CD4-positive, CD25-positive, alpha-beta regulatory T cell (primary cell): ENCODE results near the gene POLE. TPM values are rescaled to one million over a fixed set of nuclear protein-coding genes. Genes with fewer than 3 reads are reported as not detected.

ENCODE experiments used
- ATAC-seq, 2 donors: fragments of 150-1000 bp; cut with Tn5 transposase; one replicate each; pipeline ENCODE4 v1.10.0; 2021; ENCODE audit warnings: low read depth in 2 of 2, moderate number of reproducible peaks in 2 of 2, moderate library complexity in 1 of 2
- DNase-seq, 3 donors: peaks; one replicate each; pipeline versions ENCODE4 v3.0.0 to v3.0.0-alpha.2; 2012 to 2022; ENCODE audit warnings: mixed read lengths in 1 of 3
- H3K27ac ChIP-seq: one replicate; pipeline ENCODE4 v1.7.0; 2013; ENCODE audit warnings: mild to moderate bottlenecking, low read length; ENCODE audit not compliant: insufficient read depth, poor library complexity, severe bottlenecking
- H3K27me3 ChIP-seq: one replicate; pipeline ENCODE4 v1.7.0; 2013; ENCODE audit warnings: low read length; ENCODE audit not compliant: control insufficient read depth, insufficient read depth
- H3K36me3 ChIP-seq: one replicate; pipeline ENCODE4 v1.7.0; 2013; ENCODE audit warnings: mild to moderate bottlenecking, low read length, moderate library complexity; ENCODE audit not compliant: control insufficient read depth, insufficient read depth
- H3K4me1 ChIP-seq: 2 replicates; pipeline ENCODE4 v1.7.0; 2013; ENCODE audit warnings: mild to moderate bottlenecking, low read length; ENCODE audit not compliant: insufficient read depth, control insufficient read depth, poor library complexity, severe bottlenecking
- H3K4me3 ChIP-seq: one replicate; pipeline ENCODE4 v1.7.0; 2013; ENCODE audit warnings: low read depth, mild to moderate bottlenecking, low read length, moderate library complexity
- H3K9me3 ChIP-seq, 2 experiments: 1 replicate in 1 of 2; 2 replicates in 1 of 2; pipeline ENCODE4 v1.7.0; 2013; ENCODE audit warnings: low read length in 2 of 2, mild to moderate bottlenecking in 1 of 2, moderate library complexity in 1 of 2; ENCODE audit not compliant: control insufficient read depth in 2 of 2
- H3K27ac Mint-ChIP-seq, 3 donors: one replicate each; pipeline ENCODE4 v1.8.0; 2020 to 2022; ENCODE audit warnings: mild to moderate bottlenecking in 3 of 3, mixed read lengths in 3 of 3, moderate library complexity in 2 of 3
- H3K27me3 Mint-ChIP-seq: one replicate; pipeline ENCODE4 v1.8.0; 2022; ENCODE audit warnings: mild to moderate bottlenecking, mixed read lengths
- H3K36me3 Mint-ChIP-seq: one replicate; pipeline ENCODE4 v1.8.0; 2020; ENCODE audit warnings: mixed read lengths
- H3K4me1 Mint-ChIP-seq, 4 donors: one replicate each; pipeline ENCODE4 v1.8.0; 2020 to 2022; ENCODE audit warnings: mixed read lengths in 4 of 4, mild to moderate bottlenecking in 1 of 4
- H3K4me3 Mint-ChIP-seq, 4 donors: one replicate each; pipeline ENCODE4 v1.8.0; 2020 to 2022; ENCODE audit warnings: mild to moderate bottlenecking in 4 of 4, mixed read lengths in 4 of 4, moderate library complexity in 3 of 4
- H3K9me3 Mint-ChIP-seq, 7 donors: one replicate each; pipeline ENCODE4 v1.8.0; 2020 to 2022; ENCODE audit warnings: mixed read lengths in 7 of 7, mild to moderate bottlenecking in 3 of 7, moderate library complexity in 2 of 7
- polyA plus RNA-seq, 4 donors: library from polyadenylated mRNA; unstranded; fragments of 300-500 nt; fragmentation: Illumina TruSeq; gene quantifications; one replicate each; pipeline ENCODE4 v1.2.3, GENCODE V29; 2021
- total RNA-seq: library from RNA; stranded (reverse); gene quantifications from one replicate; pipeline ENCODE4 v1.2.3, GENCODE V29; 2022

Gene POLE
- total and polyA plus RNA-seq, 5 donors from 2014 or later, result 2.4 to 51.1 (median 3.7) TPM

DNA sequence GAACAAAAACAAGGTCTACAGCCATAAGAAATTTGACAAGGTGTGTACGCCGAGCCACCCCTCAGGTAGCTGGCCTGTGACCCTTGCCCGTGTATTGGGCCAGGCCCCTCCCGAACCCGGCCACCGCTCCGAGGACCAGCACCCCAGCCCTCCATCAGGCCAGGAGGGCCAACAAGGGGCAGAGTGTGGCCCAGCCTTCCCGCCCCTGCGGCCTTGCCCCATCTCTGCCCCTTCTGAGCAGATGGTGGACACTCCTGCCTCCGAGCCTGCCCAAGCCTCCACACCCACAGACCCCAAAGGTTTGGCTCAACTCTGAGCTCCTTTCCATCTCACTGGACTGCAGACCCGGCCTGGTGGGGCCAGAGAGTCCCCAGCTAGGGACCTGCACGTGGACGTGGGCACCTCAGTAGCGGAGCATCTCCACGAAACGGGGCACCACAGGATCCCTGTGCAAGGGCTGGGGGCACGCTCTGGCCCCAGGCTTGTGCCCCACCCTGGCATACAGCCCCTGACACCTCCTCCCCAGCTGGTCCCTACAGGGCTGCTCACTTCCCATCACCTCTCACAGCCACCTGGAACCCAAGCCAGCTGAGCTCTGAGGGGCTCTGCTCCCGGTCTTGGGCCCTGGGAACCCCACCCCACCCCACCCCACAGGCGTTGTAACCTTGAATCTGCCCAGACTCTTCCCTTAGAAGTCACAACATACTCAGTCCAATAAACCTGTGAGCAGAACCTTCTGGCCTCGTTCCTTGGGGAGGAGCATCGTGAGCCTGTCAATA, 65.3 kb downstream of the POLE start:
- peaks cover 10% of the 10 kb centered on the region for H3K36me3 Mint-ChIP-seq
- Histone ChIP-seq H3K4me3 (no peak overlapping the region), H3K9me3 (peaks cover 7 to 10% of the 10 kb centered on the region in 2 experiments), H3K27me3 (peaks cover 8% of the 10 kb centered on the region), H3K27ac (no peak overlapping the region), H3K4me1 (no peaks in the 10 kb centered on the region), H3K36me3 (peaks cover 5% of the 10 kb centered on the region)
- no peak overlapping the region for H3K27ac Mint-ChIP-seq
- H3K4me1 Mint-ChIP-seq, result peaks cover 0 to 13% (median 5%) of the 10 kb centered on the region in 4 donors
- peaks cover 19% of the 10 kb centered on the region for H3K27me3 Mint-ChIP-seq
- ATAC-seq, result no peak
- H3K9me3 Mint-ChIP-seq, result peaks cover 0 to 6% (median 0%) of the 10 kb centered on the region in 7 donors
- H3K4me3 Mint-ChIP-seq, result no peak overlapping the region
- no peak for DNase-seq

DNA sequence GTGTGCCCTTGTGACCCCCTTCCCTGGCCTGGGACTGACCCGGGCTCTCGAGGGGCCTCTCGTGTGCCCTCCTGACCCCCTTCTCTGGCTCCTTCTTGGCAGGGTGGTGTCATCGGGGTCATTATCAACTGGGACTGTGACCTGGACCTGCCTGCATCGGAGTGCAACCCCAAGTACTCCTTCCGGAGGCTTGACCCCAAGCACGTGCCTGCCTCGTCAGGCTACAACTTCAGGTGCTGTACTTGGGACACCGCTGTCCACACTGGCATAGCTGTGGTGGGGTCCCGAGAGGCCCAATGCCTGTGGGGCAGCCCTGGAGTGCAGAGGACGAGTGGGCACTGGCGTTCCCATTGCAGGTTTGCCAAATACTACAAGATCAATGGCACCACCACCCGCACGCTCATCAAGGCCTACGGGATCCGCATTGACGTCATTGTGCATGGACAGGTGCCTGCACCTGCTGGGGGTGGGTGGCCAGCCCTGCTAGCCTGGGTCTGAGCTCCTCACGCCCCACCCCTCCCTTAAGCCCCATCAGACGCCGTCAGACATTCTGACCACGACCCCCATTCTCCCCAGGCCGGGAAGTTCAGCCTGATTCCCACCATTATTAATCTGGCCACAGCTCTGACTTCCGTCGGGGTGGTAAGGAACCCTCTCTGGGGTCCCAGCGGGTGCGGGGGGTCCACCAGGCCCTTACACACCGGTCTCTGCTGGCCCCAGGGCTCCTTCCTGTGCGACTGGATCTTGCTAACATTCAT, 66.1 kb downstream of the POLE start:
- peaks cover 21% of the 10 kb centered on the region for H3K27me3 Mint-ChIP-seq
- no peak for ATAC-seq

DNA sequence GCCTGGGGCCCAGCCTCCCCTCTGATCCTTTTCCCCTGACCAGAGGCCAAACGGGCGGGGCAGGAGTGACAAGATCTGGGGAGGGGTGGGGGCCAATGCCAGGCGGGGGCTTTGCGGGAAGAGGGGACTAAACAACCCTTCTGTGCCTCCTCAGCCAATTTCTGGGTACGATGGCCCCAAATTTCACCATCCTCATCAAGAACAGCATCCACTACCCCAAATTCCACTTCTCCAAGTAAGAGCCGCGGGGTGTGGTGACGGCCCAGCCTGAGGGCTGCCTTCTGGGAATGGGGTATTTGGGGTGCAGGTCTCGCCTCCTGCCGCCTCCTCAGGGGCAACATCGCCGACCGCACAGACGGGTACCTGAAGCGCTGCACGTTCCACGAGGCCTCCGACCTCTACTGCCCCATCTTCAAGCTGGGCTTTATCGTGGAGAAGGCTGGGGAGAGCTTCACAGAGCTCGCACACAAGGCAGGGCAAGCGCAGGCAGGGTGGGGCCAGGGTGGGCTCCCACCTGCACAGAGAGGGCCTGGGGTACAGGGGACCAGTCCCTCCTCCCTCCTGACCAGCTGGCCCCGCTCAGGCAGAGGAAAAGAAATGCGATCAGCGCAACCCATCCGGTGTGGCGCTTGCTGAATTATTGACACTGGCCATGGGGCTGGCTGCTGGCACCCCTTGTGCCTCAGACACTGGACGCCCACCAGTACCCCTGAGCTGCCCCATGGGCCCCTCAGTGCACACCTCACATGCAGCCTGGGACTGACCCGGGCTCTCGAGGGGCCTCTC, 66.8 kb downstream of the POLE start:
- DNase-seq (no peak), ATAC-seq (no peak)
- peaks cover 0 to 7% (median 0%) of the 10 kb centered on the region in 7 donors for H3K9me3 Mint-ChIP-seq
- H3K4me1 Mint-ChIP-seq, result peaks cover 0 to 12% (median 5%) of the 10 kb centered on the region in 4 donors
- H3K27ac Mint-ChIP-seq, result no peak overlapping the region
- Histone ChIP-seq H3K36me3 (peaks cover 1% of the 10 kb centered on the region), H3K4me1 (no peaks in the 10 kb centered on the region), H3K9me3 (peaks cover 13 to 21% of the 10 kb centered on the region in 2 experiments), H3K27ac (no peak overlapping the region), H3K27me3 (peaks cover 18% of the 10 kb centered on the region), H3K4me3 (no peak overlapping the region)
- peaks cover 9% of the 10 kb centered on the region for H3K36me3 Mint-ChIP-seq
- H3K4me3 Mint-ChIP-seq, result no peak overlapping the region
- H3K27me3 Mint-ChIP-seq, result peaks cover 27% of the 10 kb centered on the region

More for the DNA sequence above, 66.1 kb downstream of the POLE start:
- H3K4me1 ChIP-seq, result no peaks in the 10 kb centered on the region
- peaks cover 9 to 17% of the 10 kb centered on the region in 2 experiments for H3K9me3 ChIP-seq
- Mint-ChIP-seq H3K4me1 (peaks cover 0 to 13% (median 5%) of the 10 kb centered on the region in 4 donors), H3K4me3 (no peak overlapping the region), H3K9me3 (peaks cover 0 to 7% (median 0%) of the 10 kb centered on the region in 7 donors), H3K27ac (no peak overlapping the region), H3K36me3 (peaks cover 10% of the 10 kb centered on the region)
- peaks cover 5% of the 10 kb centered on the region for H3K36me3 ChIP-seq
- no peak overlapping the region for H3K27ac ChIP-seq
- no peak for DNase-seq
- no peak overlapping the region for H3K4me3 ChIP-seq
- peaks cover 12% of the 10 kb centered on the region for H3K27me3 ChIP-seq

DNA sequence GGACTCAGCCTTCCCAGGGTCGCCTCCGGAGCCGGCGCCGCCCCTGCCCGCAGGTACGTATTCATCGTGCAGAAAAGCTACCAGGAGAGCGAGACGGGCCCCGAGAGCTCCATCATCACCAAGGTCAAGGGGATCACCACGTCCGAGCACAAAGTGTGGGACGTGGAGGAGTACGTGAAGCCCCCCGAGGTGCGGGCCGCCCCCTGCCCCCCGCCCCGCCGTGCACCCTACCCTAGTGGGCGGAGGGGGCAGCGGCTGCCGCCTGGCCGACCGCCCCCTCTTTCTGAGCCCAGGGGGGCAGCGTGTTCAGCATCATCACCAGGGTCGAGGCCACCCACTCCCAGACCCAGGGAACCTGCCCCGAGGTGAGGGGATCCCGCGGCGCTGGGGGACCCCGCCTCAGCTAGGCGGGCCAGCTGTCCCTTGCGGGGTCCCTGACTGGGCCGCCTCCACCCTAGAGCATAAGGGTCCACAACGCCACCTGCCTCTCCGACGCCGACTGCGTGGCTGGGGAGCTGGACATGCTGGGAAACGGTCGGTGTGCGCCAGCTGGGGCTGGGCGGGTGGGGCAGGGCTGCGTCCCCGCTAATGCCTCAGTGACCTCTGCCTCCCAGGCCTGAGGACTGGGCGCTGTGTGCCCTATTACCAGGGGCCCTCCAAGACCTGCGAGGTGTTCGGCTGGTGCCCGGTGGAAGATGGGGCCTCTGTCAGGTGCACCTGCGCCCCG, 67.6 kb downstream of the POLE start:
- ATAC-seq, result no peak
- Mint-ChIP-seq H3K4me3 (no peak overlapping the region), H3K9me3 (peaks cover 0 to 12% (median 0%) of the 10 kb centered on the region in 7 donors)

DNA sequence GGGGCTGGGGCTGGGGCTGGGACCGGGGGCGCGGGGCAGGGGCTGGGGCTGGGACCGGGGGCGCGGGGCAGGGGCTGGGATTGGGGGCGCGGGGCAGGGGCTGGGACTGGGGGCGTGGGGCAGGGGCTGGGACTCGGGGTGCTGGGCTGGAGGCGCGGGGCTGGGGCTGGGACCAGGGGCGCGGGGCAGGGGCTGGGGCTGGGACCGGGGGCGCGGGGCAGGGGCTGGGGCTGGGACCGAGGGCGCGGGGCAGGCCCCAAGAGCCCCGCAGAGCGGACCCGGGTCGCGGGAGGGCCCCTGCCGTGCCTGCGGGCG, 68.1 kb downstream of the POLE start:
- Histone ChIP-seq H3K4me1 (no peaks in the 10 kb centered on the region), H3K9me3 (peaks cover 13 to 21% of the 10 kb centered on the region in 2 experiments), H3K4me3 (no peak overlapping the region), H3K36me3 (no peaks in the 10 kb centered on the region), H3K27ac (no peak overlapping the region), H3K27me3 (peaks cover 18% of the 10 kb centered on the region)
- DNase-seq (no peak), ATAC-seq (no peak)
- H3K4me1 Mint-ChIP-seq, result peaks cover 0 to 15% (median 7%) of the 10 kb centered on the region in 4 donors
- H3K36me3 Mint-ChIP-seq, result peaks cover 6% of the 10 kb centered on the region
- H3K27me3 Mint-ChIP-seq, result peaks cover 31% of the 10 kb centered on the region
- no peak overlapping the region for H3K4me3 Mint-ChIP-seq
- H3K9me3 Mint-ChIP-seq, result peaks cover 0 to 12% (median 0%) of the 10 kb centered on the region in 7 donors
- no peak overlapping the region for H3K27ac Mint-ChIP-seq

More for the DNA sequence above, 67.6 kb downstream of the POLE start:
- Mint-ChIP-seq H3K27me3 (peaks cover 31% of the 10 kb centered on the region), H3K36me3 (peaks cover 6% of the 10 kb centered on the region), H3K4me1 (peaks cover 0 to 15% (median 7%) of the 10 kb centered on the region in 4 donors), H3K27ac (no peak overlapping the region)
- Histone ChIP-seq H3K27me3 (peaks cover 18% of the 10 kb centered on the region), H3K4me1 (no peaks in the 10 kb centered on the region), H3K9me3 (peaks cover 13 to 21% of the 10 kb centered on the region in 2 experiments), H3K4me3 (no peak overlapping the region), H3K36me3 (no peaks in the 10 kb centered on the region), H3K27ac (no peak overlapping the region)
- DNase-seq, result no peak

DNA sequence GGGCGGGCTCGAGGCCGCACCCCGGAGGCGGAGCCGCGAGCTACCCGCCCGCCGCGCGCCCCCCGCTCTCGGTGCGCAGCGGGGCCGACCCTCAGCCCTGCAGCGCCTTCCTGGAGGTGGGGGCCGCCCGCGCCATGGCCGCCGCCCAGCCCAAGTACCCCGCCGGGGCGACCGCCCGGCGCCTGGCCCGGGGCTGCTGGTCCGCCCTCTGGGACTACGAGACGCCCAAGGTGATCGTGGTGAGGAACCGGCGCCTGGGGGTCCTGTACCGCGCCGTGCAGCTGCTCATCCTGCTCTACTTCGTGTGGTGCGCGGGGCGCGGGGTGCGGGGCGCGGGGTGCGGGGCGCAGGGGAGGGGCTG, 68.5 kb downstream of the POLE start, which contains the start of gene P2RX2:
Gene P2RX2 (plus strand): TSS at position 94 of the 361 bp plus-strand sequence. CDS start 41 bp downstream, at position 135.
- peaks cover 0 to 15% (median 7%) of the 10 kb centered on the region in 4 donors for H3K4me1 Mint-ChIP-seq
- peak within 1 kb of the TSS in 1 of 4 donors; percentile 42 for H3K4me3 Mint-ChIP-seq
- H3K27ac Mint-ChIP-seq, result peak within 1 kb of the TSS in 1 of 3 donors; percentile 69
- no peaks in the 10 kb centered on the region for H3K4me1 ChIP-seq
- peaks cover 0 to 12% (median 0%) of the 10 kb centered on the region in 7 donors for H3K9me3 Mint-ChIP-seq
- H3K36me3 Mint-ChIP-seq, result peaks cover 6% of the 10 kb centered on the region
- H3K4me3 ChIP-seq, result no peak within 1 kb of the TSS
- no peak within 1 kb of the TSS for H3K27ac ChIP-seq
- DNase-seq (no peak), ATAC-seq (no peak)
- H3K27me3 ChIP-seq, result peaks cover 18% of the 10 kb centered on the region
- H3K27me3 Mint-ChIP-seq, result peaks cover 33% of the 10 kb centered on the region
- no peaks in the 10 kb centered on the region for H3K36me3 ChIP-seq
- H3K9me3 ChIP-seq, result peaks cover 13 to 21% of the 10 kb centered on the region in 2 experiments
